ENCODE data around the gene RIMOC1. TPM values are rescaled to one million over a fixed set of nuclear protein-coding genes. Genes with fewer than 3 reads are reported as not detected.

The RIMOC1 gene
- total and polyA plus RNA-seq, 10 of the 15 experiments (the other 5 are each of a cell fraction or from before 2014, with no cell fraction given) = 3.9 to 33.1 (median 16.0) TPM

- no peak overlapping the region for H3K9ac ChIP-seq (ENCODE audit: control insufficient read depth, insufficient read depth, low read length)
- no peak overlapping the region for H2AFZ ChIP-seq (ENCODE audit: control insufficient read depth, low read depth, low read length)
- ChIA-PET CTCF (interaction anchor here (0.7 to 3.0 kb wide), 8 partner anchors 10 to 181 kb away, joined by 3 to 11 read pairs (median 4); no protein-coding TSS in a partner anchor), RAD21 (ENCODE audit: unreplicated experiment) (interaction anchor here (1.2 to 1.9 kb wide), 3 partner anchors 10 to 28 kb away, joined by 3 to 5 read pairs (median 4); partner anchors contain the start of gene RIMOC1), SMC1A (ENCODE audit: uncharacterized antibody, unreplicated experiment) (interaction anchor here (1.1 to 2.1 kb wide), 6 partner anchors 11 to 51 kb away, joined by 3 to 12 read pairs (median 4); no protein-coding TSS in a partner anchor), POLR2A (interaction anchor here (1.0 to 2.1 kb wide), 3 partner anchors 14 to 45 kb away, joined by 3 to 8 read pairs (median 4); partner anchors contain the start of gene RIMOC1)
- in situ Hi-C loops (cut with MboI) = no loop called here
- no peak overlapping the region for H3K27ac ChIP-seq (ENCODE audit: control insufficient read depth, insufficient read depth)
- DNase-seq (ENCODE audit: low read depth, low spot score) (no peak), FAIRE-seq (no peak), ATAC-seq (no peak)
- no peak overlapping the region for H3K4me3 ChIP-seq
- WGBS (ENCODE audit: insufficient coverage, insufficient replicate concordance, low lambda C conversion rate, missing lambda C conversion rate) = 82% methylated on average over 2 of the region's 2 CpGs
- TF ChIP-seq POLR2AphosphoS2 (IDR thresholded peaks at IDR 0.05; ENCODE audit: low read depth, low read length) = no peak
- no peak for TF ChIP-seq CTCF (IDR thresholded peaks at IDR 0.05 in 2 of 3, conservative IDR thresholded peaks at IDR 0.05 in 1 of 3; ENCODE audit: control insufficient read depth in 2 of 3, extremely low read depth in 1 of 3, insufficient read depth in 1 of 3, low read depth in 3 of 3, low read length in 3 of 3)
- no peak for TF ChIP-seq NFXL1 (IDR thresholded peaks at IDR 0.05; ENCODE audit: borderline replicate concordance)
- no peak for TF ChIP-seq SP1 (IDR thresholded peaks at IDR 0.05; ENCODE audit: low read depth, low read length)
- no peak for TF ChIP-seq SKIL (IDR thresholded peaks at IDR 0.05; ENCODE audit: low read depth, poor library complexity, severe bottlenecking)
- TF ChIP-seq CREM (IDR thresholded peaks at IDR 0.05; ENCODE audit: low read depth) = no peak
- TF ChIP-seq CHD1 (IDR thresholded peaks at IDR 0.05; ENCODE audit: low read depth, low read length) = no peak
- TF ChIP-seq BCL11A (IDR thresholded peaks at IDR 0.05; ENCODE audit: low read depth, low read length) = no peak
- no peak for TF ChIP-seq PAX8 (IDR thresholded peaks at IDR 0.05)
- TF ChIP-seq HSF1 (IDR thresholded peaks at IDR 0.05; ENCODE audit: low read depth, low read length) = no peak
- no peak for TF ChIP-seq STAT3 (IDR thresholded peaks at IDR 0.05; ENCODE audit: low read depth, low read length)
- TF ChIP-seq USF2 (IDR thresholded peaks at IDR 0.05; ENCODE audit: borderline replicate concordance, low read depth, low read length) = no peak
- TF ChIP-seq TCF7 (IDR thresholded peaks at IDR 0.05; ENCODE audit: borderline replicate concordance) = no peak
- TF ChIP-seq CREB1 (IDR thresholded peaks at IDR 0.05; ENCODE audit: low read depth) = no peak
- no peak for TF ChIP-seq ZSCAN29 (IDR thresholded peaks at IDR 0.05)
- TF ChIP-seq CBX3 (IDR thresholded peaks at IDR 0.05; ENCODE audit: borderline replicate concordance, low read depth) = no peak
- H3K9me3 ChIP-seq (replicated peaks; ENCODE audit: control insufficient read depth, insufficient read depth, low read length) = peaks cover 3% of the 10 kb centered on the region; the same call in 1 of the 3 replicates
- no peaks in the 10 kb centered on the region for H3K36me3 ChIP-seq (ENCODE audit: control insufficient read depth in 2 of 2, insufficient read depth in 2 of 2, low read length in 1 of 2)
- intact Hi-C loops (cut with micrococcal nuclease; ENCODE audit: unreplicated experiment) = no loop called here
- no peak overlapping the region for H3K4me2 ChIP-seq (ENCODE audit: control insufficient read depth, insufficient read depth)
- H3K27me3 ChIP-seq (replicated peaks in 1 of 2; ENCODE audit: control insufficient read depth in 2 of 2, insufficient read depth in 2 of 2, low read length in 1 of 2) = no peaks in the 10 kb centered on the region
- peaks cover 6% of the 10 kb centered on the region; the same call in 1 of the 2 replicates for H3K4me1 ChIP-seq (ENCODE audit: control insufficient read depth, insufficient read depth, low read length)
- no TSS peak for BruUV-seq (replicated peaks)
- no peaks in the 10 kb centered on the region for H3K79me2 ChIP-seq (ENCODE audit: control insufficient read depth, insufficient read depth, low read length)
- H4K20me1 ChIP-seq (ENCODE audit: control insufficient read depth, insufficient read depth) = no peaks in the 10 kb centered on the region
These were observed 27.5 kb upstream of the RIMOC1 start for GRCh38 chr5:41876678-41877077.
